ENCODE data around the gene GOLGA1.
"Not testable (repeated sequence)": the region's sequence is repeated elsewhere in the genome, so short reads cannot be mapped to it uniquely, and the experiment has no call there.

The GOLGA1 gene

DNA sequence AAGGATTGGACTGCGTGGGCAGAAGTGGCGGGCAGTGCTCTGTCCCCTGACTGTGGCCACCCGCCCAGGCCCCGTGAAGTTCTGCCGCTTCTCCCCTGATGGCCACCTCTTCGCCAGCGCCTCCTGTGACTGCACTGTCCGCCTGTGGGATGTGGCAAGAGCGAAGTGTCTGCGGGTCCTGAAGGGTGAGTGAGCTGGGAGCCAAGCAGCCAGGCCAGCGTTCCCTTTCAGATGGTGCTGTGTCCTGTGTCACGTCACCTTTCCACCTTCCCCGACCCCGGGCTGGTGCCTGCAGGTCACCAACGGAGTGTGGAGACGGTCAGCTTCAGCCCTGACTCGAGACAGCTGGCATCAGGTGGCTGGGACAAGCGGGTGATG lies 85.3 kb downstream of the GOLGA1 start:
- H3K9me3 ChIP-seq (ENCODE audit: low read depth, low read length) = no peaks in the 10 kb centered on the region
- H3K9ac ChIP-seq (ENCODE audit: insufficient read length) = no peak overlapping the region
- DNase-seq (ENCODE audit: low read depth, low spot score) = no peak
- no peak overlapping the region; the same call in 1 of the 2 replicates for H3K27ac ChIP-seq
- no peak overlapping the region for H3K4me3 ChIP-seq
- peaks cover 40% of the 10 kb centered on the region for H3K36me3 ChIP-seq (ENCODE audit: insufficient read depth, low read length)
- TF ChIP-seq EZH2 (IDR thresholded peaks at IDR 0.05) (no peak), FOXP2 (optimal IDR thresholded peaks at IDR 0.05; ENCODE audit: control extremely low read depth, extremely low read length, insufficient read depth) (no peak), POLR2AphosphoS5 (IDR thresholded peaks at IDR 0.05; ENCODE audit: borderline replicate concordance, low read depth, low read length) (no peak)

- peaks cover 32% of the 10 kb centered on the region for H3K36me3 ChIP-seq (ENCODE audit: insufficient read depth, low read length)
- DNase-seq (ENCODE audit: low read depth, low spot score) = no peak
- no peak overlapping the region for H3K4me3 ChIP-seq
- H3K27ac ChIP-seq = peak overlapping the region; percentile 60; the same call in 1 of the 2 replicates
- H3K9me3 ChIP-seq (ENCODE audit: low read depth, low read length) = no peaks in the 10 kb centered on the region
- H3K9ac ChIP-seq (ENCODE audit: insufficient read length) = no peak overlapping the region
- TF ChIP-seq POLR2AphosphoS5 (IDR thresholded peaks at IDR 0.05; ENCODE audit: borderline replicate concordance, low read depth, low read length) = no peak
- TF ChIP-seq EZH2 (IDR thresholded peaks at IDR 0.05) = no peak
- TF ChIP-seq FOXP2 (optimal IDR thresholded peaks at IDR 0.05; ENCODE audit: control extremely low read depth, extremely low read length, insufficient read depth) = no peak
Observed at GRCh38 chr9:124854822-124855221, 86.1 kb downstream of the GOLGA1 start.

GRCh38 chr9:124854161-124854560 lies 86.7 kb downstream of the GOLGA1 start:
- Histone ChIP-seq H3K4me3 (no peak overlapping the region), H3K27ac (no peak overlapping the region), H3K36me3 (ENCODE audit: insufficient read depth, low read length) (peaks cover 26% of the 10 kb centered on the region), H3K9ac (ENCODE audit: insufficient read length) (no peak overlapping the region), H3K9me3 (ENCODE audit: low read depth, low read length) (no peaks in the 10 kb centered on the region)
- DNase-seq (ENCODE audit: low read depth, low spot score) = no peak
- no peak for TF ChIP-seq FOXP2 (optimal IDR thresholded peaks at IDR 0.05; ENCODE audit: control extremely low read depth, extremely low read length, insufficient read depth)
- TF ChIP-seq EZH2 (IDR thresholded peaks at IDR 0.05) = no peak
- TF ChIP-seq POLR2AphosphoS5 (IDR thresholded peaks at IDR 0.05; ENCODE audit: borderline replicate concordance, low read depth, low read length) = no peak

DNA sequence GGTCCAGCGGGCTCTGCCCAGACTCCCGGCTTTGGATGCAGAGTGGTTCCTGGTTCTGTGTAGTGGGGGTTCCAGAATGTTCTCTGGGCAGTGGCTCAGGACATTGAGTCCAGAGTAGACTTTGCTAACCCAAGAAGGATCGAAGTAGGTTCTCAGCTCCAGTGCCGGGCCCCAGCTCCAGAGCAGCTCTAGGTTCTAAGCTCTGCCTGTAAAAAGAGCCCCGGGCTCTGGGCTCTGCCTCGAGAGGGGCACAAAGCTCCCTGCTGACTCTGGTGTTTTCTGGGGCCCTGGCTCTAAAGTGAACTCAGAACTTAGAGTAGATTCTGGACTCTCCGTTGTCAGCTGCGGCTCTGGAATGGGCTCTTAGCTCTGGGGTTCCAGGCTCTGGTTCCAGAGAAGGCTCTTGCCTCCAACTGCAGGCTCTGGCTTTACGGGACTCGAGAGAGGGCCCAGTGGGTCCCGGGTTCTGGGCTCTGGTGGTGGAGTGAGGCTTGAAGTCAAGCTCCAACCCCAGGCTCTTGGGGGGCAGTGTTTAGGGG lies 87.2 kb downstream of the GOLGA1 start:
- Histone ChIP-seq H3K9me3 (ENCODE audit: low read depth, low read length) (no peaks in the 10 kb centered on the region), H3K9ac (ENCODE audit: insufficient read length) (no peak overlapping the region), H3K27ac (no peak overlapping the region), H3K4me3 (peak overlapping the region; percentile 76), H3K36me3 (ENCODE audit: insufficient read depth, low read length) (peaks cover 21% of the 10 kb centered on the region)
- TF ChIP-seq FOXP2 (optimal IDR thresholded peaks at IDR 0.05; ENCODE audit: control extremely low read depth, extremely low read length, insufficient read depth) = no peak
- TF ChIP-seq POLR2AphosphoS5 (IDR thresholded peaks at IDR 0.05; ENCODE audit: borderline replicate concordance, low read depth, low read length) = no peak
- DNase-seq (ENCODE audit: low read depth, low spot score) = no peak

GRCh38 chr9:124852829-124853531 lies 87.9 kb downstream of the GOLGA1 start, which contains the start of gene WDR38:
TSS of gene WDR38 (plus strand) at chr9:124853460. CDS start at chr9:124853532, 72 bp downstream.
- TF ChIP-seq EZH2 (IDR thresholded peaks at IDR 0.05) (no peak), FOXP2 (optimal IDR thresholded peaks at IDR 0.05; ENCODE audit: control extremely low read depth, extremely low read length, insufficient read depth) (no peak), POLR2AphosphoS5 (IDR thresholded peaks at IDR 0.05; ENCODE audit: borderline replicate concordance, low read depth, low read length) (no peak)
- no peak for DNase-seq (ENCODE audit: low read depth, low spot score)
- H3K9me3 ChIP-seq (ENCODE audit: low read depth, low read length) = no peaks in the 10 kb centered on the region
- peak within 1 kb of the TSS; percentile 76 for H3K4me3 ChIP-seq
- peaks cover 14% of the 10 kb centered on the region for H3K36me3 ChIP-seq (ENCODE audit: insufficient read depth, low read length)
- no peak within 1 kb of the TSS for H3K9ac ChIP-seq (ENCODE audit: insufficient read length)
- no peak within 1 kb of the TSS for H3K27ac ChIP-seq

DNA sequence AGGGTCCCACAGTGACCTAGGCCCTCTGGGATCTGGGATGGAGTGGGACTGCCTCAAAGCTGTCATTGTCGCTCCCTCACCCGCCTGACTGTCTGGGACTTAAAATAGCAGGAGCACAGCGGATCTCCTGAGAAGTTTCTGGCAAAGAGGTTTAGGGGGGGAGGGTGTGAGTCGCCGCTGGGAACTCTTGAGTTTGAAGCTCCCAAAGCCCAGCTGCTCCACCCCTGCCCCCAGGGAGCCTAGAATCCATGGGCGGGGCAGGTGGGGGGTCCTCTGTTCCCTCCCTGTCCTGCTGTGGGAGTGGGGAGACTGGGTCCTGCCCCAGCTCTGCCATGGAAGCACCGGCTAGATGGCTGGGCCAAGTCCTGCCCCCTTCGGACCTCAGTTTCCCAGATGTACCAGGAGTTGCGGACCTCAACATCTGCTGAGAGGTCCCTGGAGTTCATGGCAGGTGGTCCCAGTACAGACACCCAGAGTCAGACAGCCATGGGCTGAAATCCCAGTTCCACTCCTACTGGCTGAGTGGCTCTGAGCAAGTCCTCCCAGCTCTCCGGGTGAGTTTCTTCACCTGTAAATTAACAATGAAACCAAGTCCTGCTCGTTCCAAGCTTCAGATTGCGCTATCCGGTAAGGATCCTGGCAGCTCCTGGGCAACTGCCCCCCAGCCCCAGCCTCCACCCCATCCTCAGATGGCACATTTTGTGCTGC lies 88.6 kb downstream of the GOLGA1 start:
- no peaks in the 10 kb centered on the region for H3K9me3 ChIP-seq (ENCODE audit: low read depth, low read length)
- TF ChIP-seq FOXP2 (optimal IDR thresholded peaks at IDR 0.05; ENCODE audit: control extremely low read depth, extremely low read length, insufficient read depth) (no peak), EZH2 (IDR thresholded peaks at IDR 0.05) (no peak), POLR2AphosphoS5 (IDR thresholded peaks at IDR 0.05; ENCODE audit: borderline replicate concordance, low read depth, low read length) (no peak)
- H3K9ac ChIP-seq (ENCODE audit: insufficient read length) = no peak overlapping the region
- H3K4me3 ChIP-seq = peak overlapping the region; percentile 76
- H3K27ac ChIP-seq = no peak overlapping the region
- no peak for DNase-seq (ENCODE audit: low read depth, low spot score)
- peaks cover 7% of the 10 kb centered on the region for H3K36me3 ChIP-seq (ENCODE audit: insufficient read depth, low read length)

- DNase-seq (ENCODE audit: low read depth, low spot score) = no peak
- Histone ChIP-seq H3K9me3 (ENCODE audit: low read depth, low read length) (no peaks in the 10 kb centered on the region), H3K4me3 (no peak overlapping the region), H3K27ac (no peak overlapping the region), H3K9ac (ENCODE audit: insufficient read length) (no peak overlapping the region), H3K36me3 (ENCODE audit: insufficient read depth, low read length) (no peaks in the 10 kb centered on the region)
- TF ChIP-seq POLR2AphosphoS5 (IDR thresholded peaks at IDR 0.05; ENCODE audit: borderline replicate concordance, low read depth, low read length) = no peak
- TF ChIP-seq FOXP2 (optimal IDR thresholded peaks at IDR 0.05; ENCODE audit: control extremely low read depth, extremely low read length, insufficient read depth) = no peak
- no peak for TF ChIP-seq EZH2 (IDR thresholded peaks at IDR 0.05)
Observed at GRCh38 chr9:124849801-124850200, 91.1 kb downstream of the GOLGA1 start.

- no peak overlapping the region for H3K4me3 ChIP-seq
- H3K9me3 ChIP-seq (ENCODE audit: low read depth, low read length) = no peaks in the 10 kb centered on the region
- no peak for DNase-seq (ENCODE audit: low read depth, low spot score)
- no peak overlapping the region for H3K27ac ChIP-seq
- no peaks in the 10 kb centered on the region for H3K36me3 ChIP-seq (ENCODE audit: insufficient read depth, low read length)
- no peak overlapping the region for H3K9ac ChIP-seq (ENCODE audit: insufficient read length)
- no peak for TF ChIP-seq POLR2AphosphoS5 (IDR thresholded peaks at IDR 0.05; ENCODE audit: borderline replicate concordance, low read depth, low read length)
- no peak for TF ChIP-seq FOXP2 (optimal IDR thresholded peaks at IDR 0.05; ENCODE audit: control extremely low read depth, extremely low read length, insufficient read depth)
- no peak for TF ChIP-seq EZH2 (IDR thresholded peaks at IDR 0.05)
Observed at GRCh38 chr9:124846969-124847368, 93.9 kb downstream of the GOLGA1 start.

DNA sequence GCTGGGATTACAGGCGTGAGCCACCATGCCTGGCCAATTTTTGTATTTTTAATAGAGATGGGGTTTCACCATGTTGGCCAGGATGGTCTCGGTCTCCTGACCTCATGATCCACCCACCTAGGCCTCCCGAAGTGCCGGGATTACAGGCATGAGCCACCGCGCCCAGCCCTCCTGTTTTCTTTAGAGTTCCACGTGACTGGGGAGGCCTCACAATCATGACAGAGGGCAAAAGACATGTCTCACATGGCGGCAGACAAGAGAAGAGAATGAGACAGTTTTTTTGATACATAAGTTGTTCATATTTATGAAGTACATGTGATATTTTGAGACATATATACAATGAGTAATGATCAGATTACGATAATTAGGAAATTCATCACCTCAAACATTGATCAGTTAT lies 94.4 kb downstream of the GOLGA1 start:
- DNase-seq (ENCODE audit: low read depth, low spot score); H3K4me3 ChIP-seq; H3K27ac ChIP-seq; H3K36me3 ChIP-seq (ENCODE audit: insufficient read depth, low read length); H3K9me3 ChIP-seq (ENCODE audit: low read depth, low read length); H3K9ac ChIP-seq (ENCODE audit: insufficient read length): not testable (repeated sequence)

Data from SK-N-MC (cell line).